GM19328 (cell line): ENCODE results near the gene INHBE.
"Not testable (repeated sequence)": the region's sequence is repeated elsewhere in the genome, so short reads cannot be mapped to it uniquely, and the experiment has no call there.

Source experiments
- ATAC-seq: cut with Tn5 transposase; IDR thresholded peaks from one replicate; pipeline ENCODE4 v1.9.1; 2021; ENCODE audit warnings: mild to moderate bottlenecking, moderate library complexity; ENCODE audit not compliant: unreplicated experiment

The INHBE gene

GRCh38 chr12:57454566-57455373 lies at the start of gene INHBE:
INHBE (plus strand) TSS chr12:57455307; CDS start chr12:57455537, 230 bp downstream.
- no peak for ATAC-seq

GRCh38 chr12:57410534-57410933 lies 44.6 kb upstream of the INHBE start:
- no peak for ATAC-seq

- not testable (repeated sequence) for ATAC-seq
Measured at GRCh38 chr12:57414160-57414559, 40.9 kb upstream of the INHBE start.

GRCh38 chr12:57415088-57415487 lies 40.0 kb upstream of the INHBE start:
- no peak for ATAC-seq

- no peak for ATAC-seq
Measured at GRCh38 chr12:57416039-57416996, 38.8 kb upstream of the INHBE start.

- ATAC-seq: no peak
Measured at GRCh38 chr12:57418255-57418654, 36.9 kb upstream of the INHBE start.

GRCh38 chr12:57419495-57419894 lies 35.6 kb upstream of the INHBE start:
- no peak for ATAC-seq

GRCh38 chr12:57420482-57420881 lies 34.6 kb upstream of the INHBE start:
- no peak for ATAC-seq

- ATAC-seq: not testable (repeated sequence)
Measured at GRCh38 chr12:57426948-57427347, 28.2 kb upstream of the INHBE start.

GRCh38 chr12:57428965-57429364 lies 26.1 kb upstream of the INHBE start:
- ATAC-seq: no peak

- no peak for ATAC-seq
Measured at GRCh38 chr12:57429473-57430111, 25.5 kb upstream of the INHBE start.

GRCh38 chr12:57430112-57430930 lies 24.8 kb upstream of the INHBE start:
- ATAC-seq: peak; percentile 47

- peak; percentile 94 for ATAC-seq
Measured at GRCh38 chr12:57430931-57431566, 24.1 kb upstream of the INHBE start, which contains the start of gene R3HDM2. R3HDM2 (minus strand) TSS chr12:57431043; CDS start chr12:57310428, 120,615 bp downstream.

- ATAC-seq: no peak
Measured at GRCh38 chr12:57431654-57432188, 23.4 kb upstream of the INHBE start.

- ATAC-seq: no peak
Measured at GRCh38 chr12:57433370-57433769, 21.7 kb upstream of the INHBE start.

- no peak for ATAC-seq
Measured at GRCh38 chr12:57434517-57435223, 20.4 kb upstream of the INHBE start, which contains the start of gene INHBC. INHBC (plus strand) TSS chr12:57434784; CDS start chr12:57434887, 103 bp downstream.

- no peak for ATAC-seq
Measured at GRCh38 chr12:57435293-57435692, 19.8 kb upstream of the INHBE start.

- no peak for ATAC-seq
Measured at GRCh38 chr12:57438400-57438799, 16.7 kb upstream of the INHBE start.
